Forelimb muscle (tissue), 1 donor: ENCODE data around the gene SMIM26. TPM values are rescaled to one million over a fixed set of nuclear protein-coding genes. Genes with fewer than 3 reads are reported as not detected.

ENCODE experiments used
- DNase-seq: peaks from one replicate; pipeline ENCODE4 v3.0.0-alpha.2; 2013; ENCODE audit warnings: low read depth
- polyA plus RNA-seq: library from polyadenylated mRNA; unstranded; fragments of 120-200 nt; gene quantifications from one replicate; pipeline ENCODE4 v1.2.1, GENCODE V29; 2013; ENCODE audit not compliant: insufficient read length

The SMIM26 gene
- polyA plus RNA-seq, 1 donor = 83.1 TPM

DNA sequence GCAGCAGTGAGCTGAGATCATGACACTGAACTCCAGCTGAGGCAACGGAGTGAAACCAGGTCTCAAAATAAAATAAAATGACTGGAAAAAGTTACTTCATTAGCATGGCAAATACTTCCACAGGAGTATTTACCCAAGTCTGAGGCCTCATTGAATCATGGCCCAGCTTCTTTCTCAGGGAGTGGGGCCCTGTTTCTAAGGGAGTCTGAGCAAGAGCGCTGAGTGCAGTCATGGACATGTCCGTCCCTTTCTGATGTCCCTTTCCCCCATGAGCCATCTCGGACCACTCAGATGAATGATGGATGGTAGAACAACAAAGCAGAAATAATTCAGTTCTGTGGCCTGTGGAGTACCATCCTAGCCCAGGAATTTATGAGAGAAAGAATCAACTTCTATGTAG is 12.8 kb downstream of the SMIM26 start:
- DNase-seq = no peak

- no peak for DNase-seq
Observed at GRCh38 chr20:18585134-18585533, 17.9 kb downstream of the SMIM26 start.

DNA sequence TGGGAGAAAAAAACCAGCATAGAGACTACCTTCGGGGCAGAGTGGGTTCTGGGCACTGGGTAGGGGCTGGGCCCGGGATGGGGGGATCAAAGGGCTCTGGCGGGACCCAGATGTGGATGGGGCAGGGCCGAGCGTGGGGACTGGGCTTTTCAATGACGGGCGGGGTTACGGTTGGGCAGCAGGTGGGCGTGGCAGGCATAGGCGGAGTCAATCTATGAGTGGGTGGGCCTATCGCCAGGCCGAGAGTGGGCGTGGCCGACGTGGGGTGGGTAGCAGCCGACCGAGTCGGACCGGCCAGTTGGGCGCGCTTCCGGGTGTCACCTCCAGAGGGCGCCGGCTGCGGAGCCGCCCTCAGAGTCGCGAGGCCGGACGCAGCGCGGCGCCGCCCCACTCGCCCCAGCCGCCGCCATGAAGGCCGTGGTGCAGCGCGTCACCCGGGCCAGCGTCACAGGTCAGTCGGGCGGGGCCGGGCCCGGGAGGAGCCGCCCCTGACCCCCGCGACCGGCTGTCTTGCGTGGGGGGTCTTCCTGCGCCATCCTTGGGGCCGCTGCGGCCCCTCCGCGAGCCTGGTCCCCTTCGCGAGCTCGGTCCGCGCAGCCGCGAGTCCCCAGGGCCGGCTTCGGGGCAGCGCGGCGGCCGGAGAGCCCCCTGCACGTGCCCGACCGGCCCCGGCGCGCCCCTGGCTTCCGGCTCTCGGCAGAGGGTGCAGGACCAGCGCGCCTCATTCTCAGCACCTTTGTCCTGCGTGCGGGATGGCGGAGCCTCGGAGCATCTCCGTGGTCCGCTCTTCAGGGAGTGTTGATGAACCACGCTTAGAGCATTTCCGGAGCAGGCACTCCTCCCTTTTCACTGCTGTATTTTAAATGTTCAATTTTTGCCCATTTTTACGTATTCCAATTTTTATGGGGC is 20.7 kb downstream of the SMIM26 start, which contains the start of gene DTD1:
Gene DTD1, plus strand, starts transcription at position 390 of the 909 bp plus-strand sequence. Its CDS starts 19 bp downstream, at position 409.
- DNase-seq = no peak

GRCh38 chr20:18588574-18588933 is 21.3 kb downstream of the SMIM26 start:
- no peak for DNase-seq

GRCh38 chr20:18589941-18590674 is 22.9 kb downstream of the SMIM26 start:
- no peak for DNase-seq

- no peak for DNase-seq
Observed at GRCh38 chr20:18596270-18596669, 29.0 kb downstream of the SMIM26 start.

GRCh38 chr20:18609741-18610140 is 42.5 kb downstream of the SMIM26 start:
- DNase-seq = no peak

- DNase-seq = no peak
Observed at GRCh38 chr20:18611492-18611891, 44.3 kb downstream of the SMIM26 start.

DNA sequence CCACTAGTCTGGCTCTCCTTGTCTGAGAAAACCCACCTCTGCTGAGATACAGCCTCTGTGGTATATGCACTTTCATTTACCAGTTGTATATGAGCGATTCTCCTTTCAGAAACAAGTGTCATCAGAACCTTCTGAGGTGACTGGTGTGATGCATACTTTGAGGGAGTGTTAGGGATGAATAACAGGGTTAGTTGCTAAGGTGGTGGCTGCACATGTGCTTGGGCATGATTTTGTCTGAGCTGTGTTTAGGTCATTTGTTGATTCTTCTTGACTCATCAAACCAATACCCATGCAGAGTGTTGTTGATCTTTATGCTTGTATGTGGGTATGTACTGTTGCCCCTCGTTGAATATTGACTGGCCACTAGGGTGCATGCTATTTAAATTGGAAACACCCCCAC is 46.3 kb downstream of the SMIM26 start:
- no peak for DNase-seq

GRCh38 chr20:18614244-18614643 is 47.0 kb downstream of the SMIM26 start:
- no peak for DNase-seq

DNA sequence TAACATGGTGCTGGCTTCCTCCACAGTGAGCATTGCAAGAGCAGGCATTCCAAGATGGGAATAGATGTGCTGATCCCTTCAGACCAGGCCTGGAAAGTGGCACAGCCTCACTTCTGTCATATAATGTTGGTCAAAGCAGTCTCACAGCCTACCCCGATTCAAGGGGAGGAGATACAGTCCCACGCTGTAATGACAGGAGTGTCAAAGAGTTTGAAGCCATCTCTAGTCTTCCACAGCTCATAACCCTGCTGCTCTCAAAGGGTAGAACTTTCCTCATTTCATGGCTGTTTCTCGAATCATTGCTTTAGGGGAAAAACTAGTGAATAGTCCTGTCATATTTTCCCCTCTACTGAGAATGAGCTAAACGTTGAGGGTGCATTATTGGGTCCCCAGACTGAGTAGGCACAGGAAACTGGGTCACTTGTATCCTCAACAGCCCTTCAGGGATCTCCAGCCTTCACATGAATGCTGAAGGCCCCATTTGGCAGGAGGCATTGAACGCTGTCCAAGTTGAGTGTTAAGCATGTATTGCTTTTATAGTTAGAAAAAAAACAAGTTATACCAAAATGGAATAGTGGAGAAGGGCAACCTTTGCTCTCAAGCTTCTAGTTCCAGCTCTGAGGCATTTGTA is 47.9 kb downstream of the SMIM26 start:
- no peak for DNase-seq

Other genes with a start within 250 kb of the SMIM26 start
- gene DZANK1, start 100.4 kb upstream of the SMIM26 start, polyA plus RNA-seq = 1.8 TPM
- 13.7 TPM for gene POLR3F, start 100.0 kb upstream of the SMIM26 start, polyA plus RNA-seq
- gene RBBP9, start 70.2 kb upstream of the SMIM26 start, polyA plus RNA-seq = 10.5 TPM
- gene SEC23B, start 59.5 kb upstream of the SMIM26 start, polyA plus RNA-seq = 16.5 TPM
- gene DTD1, start 20.6 kb downstream of the SMIM26 start, polyA plus RNA-seq = 16.3 TPM
- not detected for gene SCP2D1, start 246.4 kb downstream of the SMIM26 start, polyA plus RNA-seq